Mucosa of rectum (tissue), 2 donors: ENCODE measurements around the gene WNT5B.

Source experiments
- H3K27ac ChIP-seq, 2 donors: one replicate each; pipeline ENCODE4 v1.7.0; 2013; ENCODE audit warnings: inconsistent platforms in 2 of 2, low read depth in 2 of 2, low read length in 2 of 2
- H3K27me3 ChIP-seq, 2 donors: one replicate each; pipeline ENCODE4 v1.7.0; 2013; ENCODE audit warnings: low read length in 2 of 2; ENCODE audit not compliant: control insufficient read depth in 2 of 2, insufficient read depth in 2 of 2
- H3K36me3 ChIP-seq, 2 donors: one replicate each; pipeline ENCODE4 v1.7.0; 2013; ENCODE audit warnings: low read length in 2 of 2; ENCODE audit not compliant: control insufficient read depth in 2 of 2, insufficient read depth in 2 of 2
- H3K4me1 ChIP-seq, 2 donors: one replicate each; pipeline ENCODE4 v1.7.0; 2013; ENCODE audit warnings: low read length in 2 of 2, mild to moderate bottlenecking in 1 of 2; ENCODE audit not compliant: control insufficient read depth in 2 of 2, insufficient read depth in 2 of 2
- H3K4me3 ChIP-seq, 2 donors: one replicate each; pipeline ENCODE4 v1.7.0; 2013; ENCODE audit warnings: low read length in 2 of 2
- H3K9ac ChIP-seq, 2 donors: one replicate each; pipeline ENCODE4 v1.7.0; 2013; ENCODE audit warnings: low read length in 2 of 2, low read depth in 1 of 2, mild to moderate bottlenecking in 1 of 2
- H3K9me3 ChIP-seq, 2 donors: one replicate each; pipeline ENCODE4 v1.7.0; 2013; ENCODE audit warnings: low read length in 2 of 2; ENCODE audit not compliant: control insufficient read depth in 2 of 2
- donor health status: healthy.
- donor health status: Normal muscosa, but diverticular disease.

Gene WNT5B

GRCh38 chr12:1663440-1664132 is 34.6 kb downstream of the WNT5B start:
- no peaks in the 10 kb centered on the region for H3K36me3 ChIP-seq
- H3K4me3 ChIP-seq: peak overlapping the region in 1 of 2 donors; percentile 48
- H3K4me1 ChIP-seq: peaks cover 23 to 49% of the 10 kb centered on the region in 2 donors
- H3K9me3 ChIP-seq: no peaks in the 10 kb centered on the region
- no peaks in the 10 kb centered on the region for H3K27me3 ChIP-seq
- H3K27ac ChIP-seq: peak overlapping the region; percentile 93
- H3K9ac ChIP-seq: peak overlapping the region; percentile 24 to 65

GRCh38 chr12:1665366-1665765 is 36.3 kb downstream of the WNT5B start:
- Histone ChIP-seq H3K27ac (peak overlapping the region; percentile 52 to 55), H3K4me1 (peaks cover 27 to 60% of the 10 kb centered on the region in 2 donors), H3K9ac (no peak overlapping the region)

GRCh38 chr12:1666215-1666614 is 37.2 kb downstream of the WNT5B start:
- Histone ChIP-seq H3K27ac (peak overlapping the region; percentile 84 to 87), H3K36me3 (no peaks in the 10 kb centered on the region), H3K9me3 (no peaks in the 10 kb centered on the region), H3K4me1 (peaks cover 31 to 63% of the 10 kb centered on the region in 2 donors), H3K27me3 (no peaks in the 10 kb centered on the region), H3K4me3 (no peak overlapping the region), H3K9ac (peak overlapping the region; percentile 60 to 64)

More at GRCh38 chr12:1665366-1665765, 36.3 kb downstream of the WNT5B start:
- H3K36me3 ChIP-seq: no peaks in the 10 kb centered on the region
- no peaks in the 10 kb centered on the region for H3K9me3 ChIP-seq
- no peak overlapping the region for H3K4me3 ChIP-seq
- H3K27me3 ChIP-seq: no peaks in the 10 kb centered on the region

GRCh38 chr12:1666685-1667162 is 37.7 kb downstream of the WNT5B start:
- H3K4me1 ChIP-seq: peaks cover 34 to 61% of the 10 kb centered on the region in 2 donors
- no peaks in the 10 kb centered on the region for H3K36me3 ChIP-seq
- peak overlapping the region in 1 of 2 donors; percentile 43 for H3K4me3 ChIP-seq
- H3K27ac ChIP-seq: peak overlapping the region; percentile 84 to 87
- no peaks in the 10 kb centered on the region for H3K9me3 ChIP-seq
- H3K9ac ChIP-seq: peak overlapping the region; percentile 60 to 64
- H3K27me3 ChIP-seq: no peaks in the 10 kb centered on the region

GRCh38 chr12:1668833-1669543 is 40.0 kb downstream of the WNT5B start:
- no peaks in the 10 kb centered on the region for H3K27me3 ChIP-seq
- peak overlapping the region in 1 of 2 donors; percentile 41 for H3K4me3 ChIP-seq
- H3K9me3 ChIP-seq: no peaks in the 10 kb centered on the region
- peak overlapping the region; percentile 97 for H3K27ac ChIP-seq
- peaks cover 34 to 58% of the 10 kb centered on the region in 2 donors for H3K4me1 ChIP-seq
- no peaks in the 10 kb centered on the region for H3K36me3 ChIP-seq
- peak overlapping the region in 1 of 2 donors; percentile 32 for H3K9ac ChIP-seq

GRCh38 chr12:1670358-1671268 is 41.6 kb downstream of the WNT5B start:
- H3K4me3 ChIP-seq: peak overlapping the region in 1 of 2 donors; percentile 54
- H3K4me1 ChIP-seq: peaks cover 28 to 50% of the 10 kb centered on the region in 2 donors

DNA sequence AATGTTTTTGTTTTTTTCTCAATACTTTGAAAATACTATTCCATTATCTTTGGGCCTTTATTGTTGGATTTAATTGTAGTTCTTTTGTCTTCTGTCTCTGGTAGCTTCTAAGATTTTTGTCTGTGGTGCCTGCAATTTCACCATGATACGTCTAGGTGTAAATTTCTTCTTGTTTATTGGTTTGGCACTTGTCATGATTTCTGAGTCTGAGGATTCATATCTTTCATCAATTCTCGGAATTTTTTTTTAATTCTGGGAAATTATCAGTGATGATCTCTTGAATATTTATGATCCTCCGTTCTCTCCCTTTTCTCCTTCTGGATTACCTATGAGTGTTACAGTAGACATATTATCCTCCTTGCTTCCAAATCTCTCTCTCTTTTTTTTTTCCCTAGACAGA is 47.0 kb downstream of the WNT5B start:
- no peak overlapping the region for H3K9ac ChIP-seq
- no peaks in the 10 kb centered on the region for H3K36me3 ChIP-seq
- no peaks in the 10 kb centered on the region for H3K27me3 ChIP-seq
- H3K4me3 ChIP-seq: no peak overlapping the region
- H3K9me3 ChIP-seq: no peaks in the 10 kb centered on the region
- no peak overlapping the region for H3K27ac ChIP-seq
- H3K4me1 ChIP-seq: peaks cover 10% of the 10 kb centered on the region in 2 donors

More at GRCh38 chr12:1670358-1671268, 41.6 kb downstream of the WNT5B start:
- Histone ChIP-seq H3K36me3 (no peaks in the 10 kb centered on the region), H3K27ac (peak overlapping the region; percentile 97), H3K9me3 (no peaks in the 10 kb centered on the region), H3K9ac (peak overlapping the region; percentile 70), H3K27me3 (no peaks in the 10 kb centered on the region)

DNA sequence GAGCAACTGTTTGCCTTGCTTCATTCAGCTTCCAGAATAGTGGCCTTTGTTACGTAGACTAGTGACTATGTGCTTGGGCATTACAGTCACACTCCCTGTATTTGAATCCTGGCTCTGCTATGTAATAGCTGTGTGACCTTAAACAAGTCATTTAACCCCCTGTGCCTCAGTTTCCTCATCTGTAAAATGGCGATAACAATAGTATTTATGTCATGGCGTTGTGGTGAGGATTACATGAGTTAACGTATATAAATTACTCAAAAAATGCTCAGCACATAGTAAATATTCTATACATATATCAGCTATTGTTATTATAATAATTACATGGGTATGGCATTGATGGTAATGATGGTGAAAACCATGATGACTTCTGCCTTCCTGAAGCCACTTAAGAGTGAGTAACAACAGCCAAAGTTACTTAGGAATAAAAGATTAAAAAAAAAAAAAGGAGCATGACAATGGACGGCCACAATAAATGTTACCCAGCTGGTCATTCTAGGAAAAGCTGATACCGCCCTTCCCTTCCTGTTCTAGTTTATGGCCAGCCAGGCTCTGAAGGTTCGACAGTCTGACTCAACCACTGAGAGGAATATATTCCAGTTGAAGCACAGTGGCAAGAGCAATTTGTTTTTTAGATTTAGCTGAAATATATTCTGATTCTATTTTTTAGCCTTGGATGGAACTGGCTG is 51.9 kb downstream of the WNT5B start:
- peaks cover 6 to 11% of the 10 kb centered on the region in 2 donors for H3K4me1 ChIP-seq
- H3K27ac ChIP-seq: peak overlapping the region; percentile 76 to 81

DNA sequence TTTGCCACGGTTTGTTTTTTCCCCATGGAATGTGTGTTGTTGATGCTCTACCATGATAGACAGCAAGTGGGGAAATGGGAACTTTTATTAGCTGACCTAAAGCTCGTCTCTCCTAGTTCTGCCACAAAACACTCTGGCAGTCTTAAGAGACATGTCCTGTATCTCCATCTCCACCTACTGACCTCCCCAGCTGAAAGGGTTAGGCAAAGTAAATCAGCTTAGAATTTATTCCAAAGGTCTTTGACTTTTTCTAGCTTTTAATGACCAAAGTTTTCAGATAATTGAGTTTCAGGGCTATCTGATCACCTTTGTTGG is 52.4 kb downstream of the WNT5B start:
- peak overlapping the region; percentile 76 to 81 for H3K27ac ChIP-seq
- no peaks in the 10 kb centered on the region for H3K36me3 ChIP-seq
- peaks cover 6 to 11% of the 10 kb centered on the region in 2 donors for H3K4me1 ChIP-seq
- no peaks in the 10 kb centered on the region for H3K9me3 ChIP-seq
- peak overlapping the region in 1 of 2 donors; percentile 31 for H3K9ac ChIP-seq
- H3K27me3 ChIP-seq: no peaks in the 10 kb centered on the region
- no peak overlapping the region for H3K4me3 ChIP-seq

More for the DNA sequence above, 51.9 kb downstream of the WNT5B start:
- no peaks in the 10 kb centered on the region for H3K36me3 ChIP-seq
- no peaks in the 10 kb centered on the region for H3K27me3 ChIP-seq
- no peaks in the 10 kb centered on the region for H3K9me3 ChIP-seq
- H3K9ac ChIP-seq: peak overlapping the region in 1 of 2 donors; percentile 31
- no peak overlapping the region for H3K4me3 ChIP-seq
